Measurements from ENCODE around the gene PRKN.

DNA sequence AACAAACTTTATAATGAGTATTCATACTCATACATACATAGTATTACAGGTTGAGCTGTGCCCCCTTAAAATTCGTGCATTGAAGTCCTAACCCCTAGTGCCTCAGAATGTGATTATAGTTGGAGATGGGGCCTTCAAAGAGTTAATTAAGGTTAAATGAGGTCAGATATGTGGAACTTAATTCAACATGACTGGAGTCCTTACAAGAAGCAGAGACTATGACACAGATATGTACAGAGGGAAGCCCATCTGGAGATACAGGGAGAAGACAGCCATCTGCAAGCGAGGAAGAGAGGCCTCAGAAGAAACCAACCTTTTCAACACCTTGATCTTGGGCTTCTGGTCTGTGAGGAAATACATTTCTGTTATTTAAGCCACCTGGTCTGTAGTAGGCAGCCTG lies 917.6 kb downstream of the PRKN start:
- TF ChIP-seq, protein P1, sequence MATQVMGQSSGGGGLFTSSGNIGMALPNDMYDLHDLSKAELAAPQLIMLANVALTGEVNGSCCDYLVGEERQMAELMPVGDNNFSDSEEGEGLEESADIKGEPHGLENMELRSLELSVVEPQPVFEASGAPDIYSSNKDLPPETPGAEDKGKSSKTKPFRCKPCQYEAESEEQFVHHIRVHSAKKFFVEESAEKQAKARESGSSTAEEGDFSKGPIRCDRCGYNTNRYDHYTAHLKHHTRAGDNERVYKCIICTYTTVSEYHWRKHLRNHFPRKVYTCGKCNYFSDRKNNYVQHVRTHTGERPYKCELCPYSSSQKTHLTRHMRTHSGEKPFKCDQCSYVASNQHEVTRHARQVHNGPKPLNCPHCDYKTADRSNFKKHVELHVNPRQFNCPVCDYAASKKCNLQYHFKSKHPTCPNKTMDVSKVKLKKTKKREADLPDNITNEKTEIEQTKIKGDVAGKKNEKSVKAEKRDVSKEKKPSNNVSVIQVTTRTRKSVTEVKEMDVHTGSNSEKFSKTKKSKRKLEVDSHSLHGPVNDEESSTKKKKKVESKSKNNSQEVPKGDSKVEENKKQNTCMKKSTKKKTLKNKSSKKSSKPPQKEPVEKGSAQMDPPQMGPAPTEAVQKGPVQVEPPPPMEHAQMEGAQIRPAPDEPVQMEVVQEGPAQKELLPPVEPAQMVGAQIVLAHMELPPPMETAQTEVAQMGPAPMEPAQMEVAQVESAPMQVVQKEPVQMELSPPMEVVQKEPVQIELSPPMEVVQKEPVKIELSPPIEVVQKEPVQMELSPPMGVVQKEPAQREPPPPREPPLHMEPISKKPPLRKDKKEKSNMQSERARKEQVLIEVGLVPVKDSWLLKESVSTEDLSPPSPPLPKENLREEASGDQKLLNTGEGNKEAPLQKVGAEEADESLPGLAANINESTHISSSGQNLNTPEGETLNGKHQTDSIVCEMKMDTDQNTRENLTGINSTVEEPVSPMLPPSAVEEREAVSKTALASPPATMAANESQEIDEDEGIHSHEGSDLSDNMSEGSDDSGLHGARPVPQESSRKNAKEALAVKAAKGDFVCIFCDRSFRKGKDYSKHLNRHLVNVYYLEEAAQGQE (IDR thresholded peaks at IDR 0.05; ENCODE audit: insufficient read depth in 1 of 2, low read depth in 2 of 2, low read length in 1 of 2) = no peak
- no peak for TF ChIP-seq POLR2AphosphoS5 (IDR thresholded peaks at IDR 0.05; ENCODE audit: low read depth, low read length)
- TF ChIP-seq, protein P2, sequence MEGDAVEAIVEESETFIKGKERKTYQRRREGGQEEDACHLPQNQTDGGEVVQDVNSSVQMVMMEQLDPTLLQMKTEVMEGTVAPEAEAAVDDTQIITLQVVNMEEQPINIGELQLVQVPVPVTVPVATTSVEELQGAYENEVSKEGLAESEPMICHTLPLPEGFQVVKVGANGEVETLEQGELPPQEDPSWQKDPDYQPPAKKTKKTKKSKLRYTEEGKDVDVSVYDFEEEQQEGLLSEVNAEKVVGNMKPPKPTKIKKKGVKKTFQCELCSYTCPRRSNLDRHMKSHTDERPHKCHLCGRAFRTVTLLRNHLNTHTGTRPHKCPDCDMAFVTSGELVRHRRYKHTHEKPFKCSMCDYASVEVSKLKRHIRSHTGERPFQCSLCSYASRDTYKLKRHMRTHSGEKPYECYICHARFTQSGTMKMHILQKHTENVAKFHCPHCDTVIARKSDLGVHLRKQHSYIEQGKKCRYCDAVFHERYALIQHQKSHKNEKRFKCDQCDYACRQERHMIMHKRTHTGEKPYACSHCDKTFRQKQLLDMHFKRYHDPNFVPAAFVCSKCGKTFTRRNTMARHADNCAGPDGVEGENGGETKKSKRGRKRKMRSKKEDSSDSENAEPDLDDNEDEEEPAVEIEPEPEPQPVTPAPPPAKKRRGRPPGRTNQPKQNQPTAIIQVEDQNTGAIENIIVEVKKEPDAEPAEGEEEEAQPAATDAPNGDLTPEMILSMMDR (IDR thresholded peaks at IDR 0.05) = no peak
- TF ChIP-seq SIN3A (IDR thresholded peaks at IDR 0.05; ENCODE audit: borderline replicate concordance, insufficient read depth, low read depth, low read length) = no peak
